Breast epithelium (tissue), 4 donors: Measurements from ENCODE around the gene TMEM14B. TPM values are rescaled to one million over a fixed set of nuclear protein-coding genes. Genes with fewer than 3 reads are reported as not detected.

Source experiments
- DNase-seq, 2 donors: peaks; one replicate each; pipeline ENCODE4 v3.0.0-alpha.2; 2019; ENCODE audit warnings: low spot score in 2 of 2
- H3K27ac ChIP-seq, 2 donors: fragments of 200-600 bp; sonication (generic) in 1 of 2; one replicate each; pipeline ENCODE4 v1.5.1; 2016 to 2019; ENCODE audit warnings: mild to moderate bottlenecking in 1 of 2
- H3K27me3 ChIP-seq, 2 donors: fragments of 200-600 bp; sonication (generic) in 1 of 2; one replicate each; pipeline versions ENCODE4 v1.5.1 to v1.6.0; 2017 to 2019; ENCODE audit warnings: control low read depth in 1 of 2, mild to moderate bottlenecking in 1 of 2
- H3K36me3 ChIP-seq: fragments of 200-600 bp; one replicate; pipeline ENCODE4 v1.5.1; 2019
- H3K4me1 ChIP-seq, 2 donors: fragments of 200-600 bp; sonication (generic); one replicate each; pipeline ENCODE4 v1.5.1; 2016 to 2019; ENCODE audit warnings: control low read depth in 1 of 2
- H3K4me3 ChIP-seq, 3 donors: fragments of 200-600 bp; sonication (generic); 1 replicate in 2 of 3; 2 replicates in 1 of 3; pipeline ENCODE4 v1.5.1; 2016 to 2019; ENCODE audit warnings: mild to moderate bottlenecking in 3 of 3, moderate library complexity in 2 of 3
- H3K9me3 ChIP-seq, 2 donors: fragments of 200-600 bp; sonication (generic) in 1 of 2; one replicate each; pipeline ENCODE4 v1.5.1; 2016 to 2019; ENCODE audit warnings: control low read depth in 1 of 2
- POLR2A ChIP-seq: fragments of 450-650 bp; IDR thresholded peaks from one replicate; pipeline ENCODE4 v1.6.1; 2016; ENCODE audit warnings: antibody characterized with exemption, mild to moderate bottlenecking, moderate library complexity
- POLR2AphosphoS5 ChIP-seq, 3 donors: sonication (generic); formaldehyde crosslinking; IDR thresholded peaks; one replicate each; pipeline ENCODE4 v1.6.1; 2017; ENCODE audit warnings: antibody characterized with exemption in 3 of 3
- intact Hi-C: fragments of 100-400 bp; cut with DNase I; formaldehyde crosslinking; loops from one replicate; pipeline ENCODE4 v1.15.1; 2023; ENCODE audit warnings: low total_unique reads
- total RNA-seq, 3 donors: library from RNA; depleted of rRNA; stranded (reverse); fragments of >200 nt; gene quantifications; one replicate each; pipeline ENCODE4 v1.1.0, GENCODE V29; 2016
- TF ChIP-seq, protein P1 (sequence below), 3 donors: fragments of 450-650 bp; IDR thresholded peaks; one replicate each; pipeline ENCODE4 v1.5.1; 2016 to 2017; ENCODE audit warnings: antibody characterized with exemption in 3 of 3, mild to moderate bottlenecking in 3 of 3, moderate library complexity in 3 of 3

TMEM14B gene
- total RNA-seq, 3 donors from 2014 or later, result 65.7 to 102 (median 76.4) TPM

GRCh38 chr6:10763006-10763405 is 15.4 kb downstream of the TMEM14B start:
- Histone ChIP-seq H3K4me3 (no peak overlapping the region), H3K27me3 (no peaks in the 10 kb centered on the region), H3K4me1 (no peaks in the 10 kb centered on the region), H3K27ac (no peak overlapping the region), H3K36me3 (no peaks in the 10 kb centered on the region), H3K9me3 (no peaks in the 10 kb centered on the region)
- TF ChIP-seq POLR2AphosphoS5 (IDR thresholded peaks at IDR 0.05) (no peak), POLR2A (no peak)
- TF ChIP-seq, protein P1, sequence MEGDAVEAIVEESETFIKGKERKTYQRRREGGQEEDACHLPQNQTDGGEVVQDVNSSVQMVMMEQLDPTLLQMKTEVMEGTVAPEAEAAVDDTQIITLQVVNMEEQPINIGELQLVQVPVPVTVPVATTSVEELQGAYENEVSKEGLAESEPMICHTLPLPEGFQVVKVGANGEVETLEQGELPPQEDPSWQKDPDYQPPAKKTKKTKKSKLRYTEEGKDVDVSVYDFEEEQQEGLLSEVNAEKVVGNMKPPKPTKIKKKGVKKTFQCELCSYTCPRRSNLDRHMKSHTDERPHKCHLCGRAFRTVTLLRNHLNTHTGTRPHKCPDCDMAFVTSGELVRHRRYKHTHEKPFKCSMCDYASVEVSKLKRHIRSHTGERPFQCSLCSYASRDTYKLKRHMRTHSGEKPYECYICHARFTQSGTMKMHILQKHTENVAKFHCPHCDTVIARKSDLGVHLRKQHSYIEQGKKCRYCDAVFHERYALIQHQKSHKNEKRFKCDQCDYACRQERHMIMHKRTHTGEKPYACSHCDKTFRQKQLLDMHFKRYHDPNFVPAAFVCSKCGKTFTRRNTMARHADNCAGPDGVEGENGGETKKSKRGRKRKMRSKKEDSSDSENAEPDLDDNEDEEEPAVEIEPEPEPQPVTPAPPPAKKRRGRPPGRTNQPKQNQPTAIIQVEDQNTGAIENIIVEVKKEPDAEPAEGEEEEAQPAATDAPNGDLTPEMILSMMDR (IDR thresholded peaks at IDR 0.05), result no peak
- no peak for DNase-seq
- intact Hi-C loops, result no loop called here

DNA sequence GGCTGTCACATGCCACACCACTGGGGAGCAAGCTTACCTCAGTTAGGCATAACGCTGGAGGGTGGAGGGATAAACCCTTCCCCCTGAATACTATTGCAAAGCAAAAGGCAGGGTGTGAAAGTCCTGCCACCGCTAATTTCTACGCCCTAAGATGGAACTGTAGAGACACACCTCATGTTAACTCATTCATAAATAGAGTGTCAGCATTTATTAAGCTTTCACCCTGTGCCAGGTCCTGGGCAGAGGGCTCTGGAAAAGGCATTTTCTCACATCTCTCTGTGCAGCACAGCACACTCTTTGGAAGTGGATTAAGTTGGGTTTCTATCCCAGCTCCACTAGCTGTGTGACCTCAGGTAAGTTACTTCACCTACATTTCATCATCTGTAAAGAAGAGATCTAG is 21.8 kb downstream of the TMEM14B start:
- no peak overlapping the region for H3K4me3 ChIP-seq
- TF ChIP-seq POLR2A (no peak), POLR2AphosphoS5 (IDR thresholded peaks at IDR 0.05) (no peak)
- TF ChIP-seq, protein P1 (IDR thresholded peaks at IDR 0.05), result no peak
- H3K27ac ChIP-seq, result no peak overlapping the region
- no peaks in the 10 kb centered on the region for H3K36me3 ChIP-seq
- H3K27me3 ChIP-seq, result no peaks in the 10 kb centered on the region
- DNase-seq, result no peak
- H3K9me3 ChIP-seq, result no peaks in the 10 kb centered on the region
- intact Hi-C loops, result no loop called here
- H3K4me1 ChIP-seq, result no peaks in the 10 kb centered on the region

DNA sequence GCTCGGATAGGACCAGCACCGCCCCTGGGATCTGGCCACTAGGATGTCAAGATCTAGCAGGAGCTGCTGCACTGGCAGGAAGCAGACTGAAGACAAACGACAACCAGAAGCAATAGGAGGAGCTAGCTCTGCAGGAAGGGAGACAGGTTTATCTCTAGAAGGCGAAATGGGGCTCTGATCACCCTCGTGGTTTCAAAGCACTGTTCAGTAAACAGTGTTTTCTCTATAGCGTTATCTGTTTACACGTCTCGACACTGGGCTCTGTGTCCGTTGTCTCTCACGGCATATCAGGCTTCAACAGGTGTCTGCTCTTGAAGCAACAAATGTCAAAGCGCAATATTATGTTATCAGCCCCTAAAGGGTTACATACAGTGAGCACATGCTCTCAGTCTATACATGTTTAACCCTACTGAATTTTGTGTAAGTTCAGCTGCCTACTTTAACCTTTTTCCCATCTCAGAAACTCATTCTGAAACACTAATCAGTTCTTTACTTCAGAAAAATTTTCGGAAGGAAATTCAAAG is 23.8 kb downstream of the TMEM14B start:
- Histone ChIP-seq H3K9me3 (no peaks in the 10 kb centered on the region), H3K27ac (no peak overlapping the region), H3K36me3 (no peaks in the 10 kb centered on the region), H3K27me3 (no peaks in the 10 kb centered on the region), H3K4me3 (no peak overlapping the region), H3K4me1 (no peaks in the 10 kb centered on the region)
- no peak for DNase-seq
- intact Hi-C loops, result no loop called here
- TF ChIP-seq POLR2AphosphoS5 (IDR thresholded peaks at IDR 0.05) (no peak), POLR2A (no peak)
- TF ChIP-seq, protein P1 (IDR thresholded peaks at IDR 0.05), result no peak

GRCh38 chr6:10778230-10778629 is 30.6 kb downstream of the TMEM14B start:
- Histone ChIP-seq H3K27ac (no peak overlapping the region), H3K4me3 (no peak overlapping the region), H3K27me3 (no peaks in the 10 kb centered on the region), H3K4me1 (no peaks in the 10 kb centered on the region), H3K9me3 (no peaks in the 10 kb centered on the region), H3K36me3 (no peaks in the 10 kb centered on the region)
- no peak for DNase-seq
- TF ChIP-seq POLR2A (no peak), POLR2AphosphoS5 (IDR thresholded peaks at IDR 0.05) (no peak)
- TF ChIP-seq, protein P1 (IDR thresholded peaks at IDR 0.05), result no peak
- intact Hi-C loops, result no loop called here

DNA sequence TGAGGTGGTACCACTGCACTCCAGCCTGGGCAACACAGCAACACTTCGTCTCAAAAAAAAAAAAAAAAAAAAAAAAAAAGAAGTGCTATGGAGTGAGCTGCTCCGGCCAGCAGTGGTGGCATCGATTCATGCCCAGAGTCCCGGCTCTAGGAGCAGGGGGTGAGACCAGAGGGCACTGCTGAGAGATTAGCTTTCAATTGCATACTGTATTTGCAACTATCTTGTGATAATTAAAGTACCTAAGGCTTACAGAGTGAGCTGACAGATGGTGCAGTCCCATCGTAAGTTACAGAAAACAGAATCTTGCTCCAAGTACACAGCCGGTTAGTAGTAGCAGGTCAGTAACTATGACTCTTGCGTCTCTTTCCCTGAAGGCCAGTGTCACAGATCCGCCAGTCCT is 31.5 kb downstream of the TMEM14B start:
- H3K4me3 ChIP-seq, result no peak overlapping the region
- H3K9me3 ChIP-seq, result no peaks in the 10 kb centered on the region
- no peak for DNase-seq
- TF ChIP-seq, protein P1 (IDR thresholded peaks at IDR 0.05), result no peak
- TF ChIP-seq POLR2A, result no peak
- no peak for TF ChIP-seq POLR2AphosphoS5 (IDR thresholded peaks at IDR 0.05)
- H3K27me3 ChIP-seq, result no peaks in the 10 kb centered on the region
- intact Hi-C loops, result no loop called here
- H3K27ac ChIP-seq, result no peak overlapping the region
- no peaks in the 10 kb centered on the region for H3K36me3 ChIP-seq
- no peaks in the 10 kb centered on the region for H3K4me1 ChIP-seq
